Cardiac fibroblast (primary cell): ENCODE data around the gene ZNF12.

ENCODE experiments used
- DNase-seq, 2 donors: peaks; one replicate each; pipeline versions ENCODE4 v3.0.0 to v3.0.0-alpha.2; 2010; ENCODE audit warnings: low read depth in 2 of 2
- H3K4me3 ChIP-seq, 2 donors: replicated peaks in 1 of 2; 1 replicate in 1 of 2; 2 replicates in 1 of 2; pipeline ENCODE4 v1.5.1; 2011; ENCODE audit warnings: low read depth in 2 of 2, low read length in 2 of 2, mild to moderate bottlenecking in 2 of 2, moderate library complexity in 1 of 2
- TF ChIP-seq, protein P1 (sequence below): IDR thresholded peaks from one replicate; pipeline ENCODE4 v1.5.1; 2011; ENCODE audit warnings: low read depth, mild to moderate bottlenecking, low read length, inconsistent platforms

The ZNF12 gene

DNA sequence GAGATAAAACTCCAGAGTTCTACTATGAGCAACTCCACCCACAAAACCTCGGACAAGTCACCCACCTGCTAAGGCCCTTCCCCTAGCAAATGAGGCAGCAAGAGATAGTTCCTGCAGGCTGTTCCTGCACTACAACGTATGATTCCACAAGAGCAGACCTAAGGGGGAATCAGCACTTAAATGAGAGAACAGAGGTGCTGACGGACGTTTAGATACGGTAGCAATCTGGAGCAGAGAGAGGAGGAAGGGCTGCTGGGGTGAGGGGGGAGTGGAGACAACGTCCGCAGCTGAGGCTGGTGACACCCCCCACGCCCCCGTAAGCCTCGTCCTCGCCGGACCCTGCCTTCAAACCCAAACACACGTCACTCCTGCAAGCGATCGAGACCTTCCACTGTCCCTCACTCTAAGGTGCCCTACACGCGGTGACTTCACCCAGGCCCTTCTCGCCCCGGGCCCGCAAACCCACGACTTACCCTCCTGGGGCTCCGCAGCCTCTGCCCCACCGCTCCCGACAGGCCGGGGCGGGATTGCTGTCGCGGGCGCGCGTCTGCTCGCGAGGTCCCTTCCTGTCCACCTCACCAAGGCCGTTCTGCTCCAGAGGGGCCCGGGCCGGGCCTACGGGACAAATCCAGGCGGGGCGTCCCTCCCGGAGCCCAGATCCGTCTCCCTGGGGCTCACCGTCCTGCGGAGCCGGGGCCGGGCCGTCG, 635 bp downstream of the ZNF12 start:
- TF ChIP-seq, protein P1, sequence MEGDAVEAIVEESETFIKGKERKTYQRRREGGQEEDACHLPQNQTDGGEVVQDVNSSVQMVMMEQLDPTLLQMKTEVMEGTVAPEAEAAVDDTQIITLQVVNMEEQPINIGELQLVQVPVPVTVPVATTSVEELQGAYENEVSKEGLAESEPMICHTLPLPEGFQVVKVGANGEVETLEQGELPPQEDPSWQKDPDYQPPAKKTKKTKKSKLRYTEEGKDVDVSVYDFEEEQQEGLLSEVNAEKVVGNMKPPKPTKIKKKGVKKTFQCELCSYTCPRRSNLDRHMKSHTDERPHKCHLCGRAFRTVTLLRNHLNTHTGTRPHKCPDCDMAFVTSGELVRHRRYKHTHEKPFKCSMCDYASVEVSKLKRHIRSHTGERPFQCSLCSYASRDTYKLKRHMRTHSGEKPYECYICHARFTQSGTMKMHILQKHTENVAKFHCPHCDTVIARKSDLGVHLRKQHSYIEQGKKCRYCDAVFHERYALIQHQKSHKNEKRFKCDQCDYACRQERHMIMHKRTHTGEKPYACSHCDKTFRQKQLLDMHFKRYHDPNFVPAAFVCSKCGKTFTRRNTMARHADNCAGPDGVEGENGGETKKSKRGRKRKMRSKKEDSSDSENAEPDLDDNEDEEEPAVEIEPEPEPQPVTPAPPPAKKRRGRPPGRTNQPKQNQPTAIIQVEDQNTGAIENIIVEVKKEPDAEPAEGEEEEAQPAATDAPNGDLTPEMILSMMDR: no peak
- peak overlapping the region; percentile 87 to 92 for H3K4me3 ChIP-seq
- peak; percentile 41 to 42 for DNase-seq

DNA sequence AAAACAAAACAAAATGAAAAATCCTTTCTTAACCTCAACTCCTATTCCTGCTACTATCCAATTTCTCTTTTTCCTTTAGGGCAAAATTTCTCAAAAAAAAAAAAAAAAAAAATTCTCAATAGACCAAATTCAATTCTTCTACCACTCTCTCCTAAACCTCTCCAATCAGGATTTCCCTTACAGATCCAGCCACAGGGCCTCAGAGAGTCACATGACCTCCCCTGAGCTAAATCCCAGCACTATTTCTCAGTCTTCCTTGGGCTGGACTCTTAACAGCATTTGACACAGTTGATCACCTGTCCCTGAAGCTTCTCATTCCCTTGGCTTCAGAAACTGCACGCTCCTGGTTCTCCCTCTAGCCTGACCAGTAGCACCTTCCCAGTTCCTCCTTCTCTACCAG, 4.9 kb downstream of the ZNF12 start:
- TF ChIP-seq, protein P1: no peak
- DNase-seq: no peak
- H3K4me3 ChIP-seq: no peak overlapping the region

DNA sequence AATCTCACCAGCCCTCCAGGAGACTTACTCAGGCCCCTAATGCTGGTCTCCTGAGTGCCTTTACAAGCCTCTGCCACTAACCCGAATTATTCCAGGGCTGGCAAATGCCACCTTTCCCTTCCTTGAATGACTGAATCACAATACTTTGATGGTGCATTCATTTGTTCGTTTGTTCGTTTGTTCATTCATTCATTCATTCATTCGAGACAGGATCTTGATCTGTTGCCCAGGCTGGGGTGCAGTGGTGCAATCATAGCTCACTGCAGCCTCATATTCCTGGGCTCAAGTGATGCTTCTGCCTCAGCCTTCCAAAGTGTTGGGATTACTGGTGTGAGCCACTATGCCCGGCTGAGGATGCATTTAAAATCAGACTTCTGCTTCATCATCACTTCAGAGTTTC, 6.0 kb downstream of the ZNF12 start:
- no peak overlapping the region for H3K4me3 ChIP-seq
- TF ChIP-seq, protein P1: no peak
- no peak for DNase-seq

DNA sequence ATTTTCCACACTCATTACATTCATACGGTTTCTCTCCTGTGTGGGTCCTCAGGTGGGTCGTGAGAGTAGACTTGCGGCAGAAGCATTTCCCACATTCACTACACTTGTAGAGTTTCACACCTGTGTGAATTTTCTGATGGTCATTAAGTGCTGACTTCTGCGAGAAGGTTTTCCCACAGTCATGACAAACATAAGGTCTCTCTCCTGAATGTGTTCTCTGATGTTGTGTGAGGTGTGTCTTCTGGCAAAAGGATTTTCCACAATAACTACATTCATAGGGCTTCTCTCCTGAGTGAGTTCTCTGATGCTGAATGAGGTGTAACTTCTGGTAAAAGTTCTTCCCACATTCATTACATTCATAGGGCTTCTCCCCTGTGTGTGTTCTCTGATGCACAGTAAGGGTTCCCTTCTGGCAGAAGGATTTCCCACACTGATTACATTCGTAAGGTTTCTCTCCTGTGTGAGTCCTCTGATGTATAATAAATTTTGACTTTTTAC, 15.1 kb downstream of the ZNF12 start:
- H3K4me3 ChIP-seq: no peak overlapping the region
- TF ChIP-seq, protein P1: no peak
- peak; percentile 23 to 43 for DNase-seq

DNA sequence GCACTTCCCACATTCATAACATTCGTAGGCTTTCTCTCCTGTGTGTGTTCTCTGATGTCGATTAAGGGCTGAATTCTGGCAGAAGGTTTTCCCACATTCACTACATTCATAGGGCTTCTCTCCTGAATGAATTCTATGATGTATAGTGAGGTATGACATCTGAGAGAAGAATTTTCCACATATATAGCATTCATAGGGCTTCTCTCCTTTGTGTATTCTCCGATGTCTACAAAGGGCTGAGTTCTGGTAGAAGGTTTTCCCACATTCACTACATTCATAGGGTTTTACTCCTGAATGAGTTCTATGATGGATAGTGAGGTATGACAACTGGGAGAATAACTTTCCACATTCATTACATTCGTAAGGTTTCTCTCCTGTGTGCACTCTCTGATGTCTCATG, 15.6 kb downstream of the ZNF12 start:
- TF ChIP-seq, protein P1: no peak
- peak in 1 of 2 donors; percentile 9 for DNase-seq
- no peak overlapping the region for H3K4me3 ChIP-seq

DNA sequence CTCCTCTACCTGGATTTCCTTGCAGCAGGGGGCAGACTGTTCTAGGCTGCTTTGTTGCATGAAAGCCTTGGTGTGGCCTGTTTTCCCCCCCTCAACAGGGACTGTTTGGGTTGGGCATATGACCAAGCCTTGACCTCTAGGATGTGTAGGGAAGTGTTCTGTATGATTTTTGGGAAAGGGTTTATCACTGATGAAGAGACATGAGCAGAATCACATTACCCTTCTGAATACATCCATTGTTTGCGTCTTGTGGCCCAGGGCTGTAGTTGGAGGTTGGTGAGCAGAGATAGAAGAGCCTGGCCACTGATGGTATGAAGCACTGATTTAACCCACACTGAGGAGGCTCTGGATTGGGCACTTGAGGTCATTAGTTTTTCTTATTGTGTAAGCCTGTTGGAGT, 26.6 kb downstream of the ZNF12 start:
- no peak for DNase-seq
- no peak overlapping the region for H3K4me3 ChIP-seq
- TF ChIP-seq, protein P1: no peak
